ENCODE data around the gene TTC16.
A peak's percentile ranks its signal among the peaks of the same experiment; 100 is the strongest.
"Not testable (repeated sequence)": the region's sequence is repeated elsewhere in the genome, so short reads cannot be mapped to it uniquely, and the experiment has no call there.

The TTC16 gene

GRCh38 chr9:127744398-127745110, 28.7 kb downstream of the TTC16 start:
- no peak for DNase-seq

- DNase-seq: peak; percentile 37
Observed at GRCh38 chr9:127746959-127747569, 31.2 kb downstream of the TTC16 start.

GRCh38 chr9:127749090-127749787, 33.4 kb downstream of the TTC16 start:
- no peak for DNase-seq

- DNase-seq: no peak
Observed at GRCh38 chr9:127751269-127752054, 35.6 kb downstream of the TTC16 start.

- DNase-seq: no peak
Observed at GRCh38 chr9:127753148-127753547, 37.3 kb downstream of the TTC16 start.

GRCh38 chr9:127753622-127754021, 37.7 kb downstream of the TTC16 start:
- no peak for DNase-seq

GRCh38 chr9:127754099-127755060, 38.5 kb downstream of the TTC16 start:
- no peak for DNase-seq

DNA sequence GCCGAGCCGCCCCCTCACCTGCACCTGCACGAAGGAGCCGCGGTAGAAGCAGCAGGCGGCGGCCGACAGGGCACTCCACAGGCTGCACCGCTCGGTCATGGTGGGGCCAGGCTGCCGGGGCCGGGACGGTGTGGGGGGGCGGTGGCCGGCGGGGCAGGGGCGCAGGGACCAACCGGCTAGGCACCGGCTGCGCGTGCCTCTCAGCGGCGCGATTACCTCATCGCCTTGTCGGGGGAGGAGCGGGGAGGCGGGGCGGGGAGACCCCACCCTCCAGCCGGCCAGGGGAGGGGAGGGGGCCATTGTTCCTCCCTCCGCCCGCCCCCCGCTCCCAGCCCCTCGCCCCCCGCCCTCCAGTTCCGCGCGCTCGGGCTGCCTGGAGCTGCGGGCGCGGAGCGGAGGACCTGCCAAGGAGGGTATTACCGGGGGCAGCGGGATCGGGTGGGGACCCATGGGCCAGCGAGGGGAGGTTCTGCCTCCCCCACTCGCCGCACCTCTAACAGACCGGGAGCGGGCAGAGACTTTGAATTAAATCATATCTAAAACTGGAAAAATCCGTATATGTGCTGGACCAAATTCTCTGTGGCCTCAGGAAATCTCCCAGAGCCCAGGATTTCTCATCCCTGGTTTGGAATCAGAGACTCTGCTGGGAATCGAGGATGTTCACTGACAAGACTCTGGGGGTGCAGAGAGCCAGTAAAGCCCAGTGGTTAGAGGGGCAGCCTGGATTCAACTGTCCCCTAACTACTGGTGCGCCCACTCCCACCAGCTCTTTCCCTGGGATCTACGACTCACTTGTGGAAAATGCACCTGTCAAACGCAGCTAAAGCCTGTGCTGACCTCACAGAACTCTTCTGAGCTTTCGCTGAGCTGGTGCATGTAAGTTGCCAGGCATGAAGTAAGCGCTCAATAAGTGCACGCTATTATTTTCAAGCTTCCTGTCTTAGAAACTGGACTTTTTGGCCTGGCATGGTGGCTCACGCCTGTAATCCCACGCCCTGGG, 39.5 kb downstream of the TTC16 start:
- DNase-seq: no peak

DNA sequence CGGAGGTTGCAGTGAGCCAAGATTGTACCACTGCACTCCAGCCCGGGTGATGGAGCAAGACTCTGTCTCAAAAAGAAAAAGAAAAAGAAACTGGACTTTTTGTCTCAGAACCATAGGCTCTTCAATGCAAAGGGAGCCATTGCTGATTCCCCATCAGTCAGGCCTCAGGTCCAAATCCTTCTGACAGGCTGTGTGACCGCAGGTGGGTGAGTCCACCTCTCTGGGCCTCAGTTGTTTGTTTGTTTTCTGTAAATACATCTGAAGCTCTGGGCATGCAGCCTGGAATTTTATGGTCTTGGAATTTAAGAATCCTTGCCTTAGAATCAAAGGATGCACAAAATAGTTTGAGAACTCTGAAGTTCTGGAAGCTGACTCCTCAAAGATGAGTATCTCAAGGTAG, 40.4 kb downstream of the TTC16 start:
- no peak for DNase-seq

DNA sequence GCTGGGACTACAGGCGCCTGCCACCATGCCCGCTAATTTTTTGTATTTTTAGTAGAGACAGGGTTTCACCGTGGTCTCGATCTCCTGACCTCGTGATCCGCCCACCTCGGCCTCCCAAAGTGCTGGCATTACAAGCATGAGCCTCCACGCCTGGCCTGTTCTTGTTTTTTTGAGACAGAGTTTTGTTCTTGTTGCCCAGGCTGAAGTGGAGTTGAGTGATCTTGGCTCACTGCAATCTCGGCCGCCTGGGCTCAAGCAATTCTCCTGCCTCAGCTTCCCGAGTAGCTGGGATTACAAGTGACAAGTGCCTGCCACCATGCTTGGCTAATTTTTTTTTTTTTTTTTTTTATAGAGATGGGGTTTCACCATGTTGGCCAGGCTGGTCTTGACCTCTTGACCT, 40.9 kb downstream of the TTC16 start:
- not testable (repeated sequence) for DNase-seq

DNA sequence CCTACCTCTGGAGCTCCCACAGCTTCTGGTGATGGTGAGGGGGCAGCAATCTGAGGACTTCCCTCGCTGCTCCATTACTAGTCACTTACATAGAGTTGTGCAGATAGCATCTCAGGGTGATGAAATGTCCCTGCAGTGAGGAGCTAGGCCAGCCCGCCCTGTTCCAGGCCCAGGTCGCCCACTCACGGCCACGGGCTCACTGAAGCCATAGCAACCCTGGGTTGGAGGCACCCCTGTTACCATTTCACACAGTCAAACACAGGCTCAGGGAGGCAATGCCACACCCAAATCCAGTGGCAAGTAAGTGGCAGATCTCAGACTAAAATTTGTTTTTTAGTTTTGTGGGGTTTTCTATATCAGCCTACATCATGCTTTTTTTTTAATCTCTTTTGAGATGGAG, 43.0 kb downstream of the TTC16 start:
- no peak for DNase-seq

GRCh38 chr9:127761061-127761460, 45.2 kb downstream of the TTC16 start:
- DNase-seq: no peak

DNA sequence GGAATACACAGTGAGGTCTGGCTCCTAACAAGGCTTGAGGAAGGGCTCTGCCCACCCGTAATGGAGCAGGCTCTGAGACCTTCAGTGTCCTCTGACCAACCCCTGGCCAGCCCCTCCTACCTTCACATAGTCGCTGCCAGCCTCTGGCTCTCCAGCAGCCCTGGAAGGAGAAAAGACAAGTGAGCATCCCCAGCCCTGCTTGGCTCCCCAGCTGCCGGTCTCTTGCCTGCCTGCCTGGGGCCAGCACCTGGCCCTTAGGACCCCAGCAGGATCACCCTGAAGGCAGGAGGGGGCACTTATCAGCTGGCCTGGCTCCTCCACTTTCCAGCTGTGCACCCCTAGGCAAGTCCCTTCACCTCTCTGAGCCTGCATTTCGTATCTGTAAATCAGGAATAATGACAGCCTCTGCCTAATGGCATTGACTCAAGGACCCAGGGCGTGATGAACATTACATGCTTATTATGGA, 45.6 kb downstream of the TTC16 start:
- no peak for DNase-seq

DNA sequence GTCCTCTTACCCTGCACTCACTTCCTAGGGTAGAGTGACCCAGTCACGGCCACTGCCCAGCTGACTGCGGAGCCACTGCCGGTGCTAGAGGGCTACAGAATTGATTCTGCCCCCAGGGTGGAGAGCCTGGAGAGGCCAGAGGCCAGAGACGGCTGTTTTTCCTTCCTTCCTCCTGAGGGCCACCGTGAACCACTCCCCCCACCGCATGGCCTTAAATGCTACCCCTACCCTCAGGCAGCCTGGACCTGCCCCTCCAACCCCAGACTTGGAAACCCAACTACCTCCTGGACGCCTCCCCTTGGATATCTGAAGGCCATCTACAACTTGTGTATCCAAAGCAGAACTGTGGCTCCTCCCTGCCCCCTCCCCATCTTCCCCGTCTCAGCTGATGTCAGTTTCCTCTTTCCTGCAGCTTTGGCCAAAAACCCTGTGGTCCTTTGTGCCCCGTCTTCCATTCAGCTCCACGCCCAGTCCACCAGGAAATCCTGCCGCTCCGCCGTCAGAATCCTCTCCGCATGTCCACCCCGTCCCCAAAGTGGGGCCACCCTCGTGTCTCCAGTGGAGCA, 46.3 kb downstream of the TTC16 start:
- no peak for DNase-seq

DNA sequence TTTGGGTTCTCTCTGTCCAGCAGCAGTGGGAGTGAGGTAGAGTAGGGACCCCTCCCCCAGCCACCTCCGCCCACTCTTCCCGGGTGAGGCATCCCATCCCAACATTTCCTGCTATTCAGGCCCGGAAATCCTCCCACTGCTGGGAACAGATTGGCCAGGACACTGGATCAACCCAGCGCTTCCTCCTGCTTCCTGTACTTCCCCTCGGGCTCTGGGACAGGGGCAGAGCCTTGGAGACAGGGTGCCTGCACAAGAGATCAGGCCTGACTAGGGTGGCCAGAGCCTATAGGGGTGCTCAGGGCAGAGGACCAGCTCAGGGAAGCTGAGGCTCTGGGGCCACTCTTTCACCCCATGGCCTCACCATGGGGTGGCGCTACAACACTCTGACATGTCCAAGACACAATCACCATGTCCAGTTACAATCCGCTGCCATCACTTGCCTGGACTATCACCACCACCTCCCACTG, 48.1 kb downstream of the TTC16 start:
- peak; percentile 43 for DNase-seq

- no peak for DNase-seq
Observed at GRCh38 chr9:127765418-127765817, 49.5 kb downstream of the TTC16 start.

DNA sequence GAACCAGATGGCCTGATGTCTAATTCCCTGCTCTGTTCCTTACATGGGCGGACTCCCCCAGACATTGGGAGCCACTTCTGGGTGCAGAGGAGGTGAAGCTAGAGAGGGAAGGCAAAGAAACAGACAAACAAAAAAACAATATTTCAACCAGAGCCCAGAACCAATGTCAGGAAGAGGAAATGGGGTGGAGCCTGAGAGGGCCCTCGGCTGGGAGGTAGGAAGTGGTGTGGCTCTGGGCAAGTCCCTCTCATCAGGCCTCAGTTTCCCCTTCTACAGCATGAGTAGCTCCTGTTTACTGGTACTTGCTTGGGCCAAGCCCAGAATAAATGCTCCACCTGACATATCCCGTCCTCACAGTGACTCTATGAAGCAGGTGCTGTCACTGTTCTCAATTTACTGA, 51.5 kb downstream of the TTC16 start:
- no peak for DNase-seq

DNA sequence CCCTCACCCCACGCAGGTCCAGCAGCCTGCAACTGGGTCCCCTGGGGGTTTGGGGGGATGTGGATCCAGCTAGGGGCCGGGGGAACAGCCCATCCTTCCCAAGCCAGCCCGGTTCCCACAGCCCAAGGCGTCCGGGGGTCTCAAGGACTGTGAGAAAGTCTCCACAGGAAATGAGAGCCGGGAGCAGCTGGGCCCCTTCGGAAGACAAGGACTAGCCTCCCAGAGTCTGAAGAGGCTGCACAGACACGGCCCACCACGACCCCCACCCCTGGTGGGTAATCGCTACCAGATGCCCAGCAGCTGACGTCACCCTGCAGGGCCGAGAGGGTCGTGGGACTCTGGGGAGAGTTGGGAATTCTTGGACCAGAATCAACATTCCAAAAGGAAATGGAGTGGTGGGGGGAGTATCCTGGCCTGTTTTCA, 52.0 kb downstream of the TTC16 start:
- DNase-seq: no peak

- DNase-seq: no peak
Observed at GRCh38 chr9:127768698-127769097, 52.8 kb downstream of the TTC16 start.

DNA sequence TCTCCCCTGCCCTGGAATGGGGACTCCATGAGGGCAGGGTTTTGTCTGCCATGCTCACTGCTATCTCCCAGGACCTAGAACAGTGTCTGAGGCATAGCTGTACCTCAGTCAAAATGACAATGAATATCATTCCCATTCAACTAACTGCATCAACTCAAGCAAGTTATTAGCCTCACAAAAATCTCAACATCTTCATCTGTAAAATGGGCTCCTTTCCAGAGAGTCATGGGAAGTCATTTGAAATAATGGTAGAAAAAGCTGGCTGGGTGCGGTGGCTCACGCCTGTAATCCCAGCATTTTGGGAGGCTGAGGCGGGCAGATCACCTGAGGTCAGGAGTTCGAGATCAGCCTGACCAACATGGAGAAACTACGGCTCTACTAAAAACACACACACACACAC, 53.2 kb downstream of the TTC16 start:
- DNase-seq: no peak
